Measurements from ENCODE around the gene SPI1. TPM values are rescaled to one million over a fixed set of nuclear protein-coding genes. Genes with fewer than 3 reads are reported as not detected.

SPI1 gene
- total RNA-seq, 1 donor from 2014 or later = not detected

DNA sequence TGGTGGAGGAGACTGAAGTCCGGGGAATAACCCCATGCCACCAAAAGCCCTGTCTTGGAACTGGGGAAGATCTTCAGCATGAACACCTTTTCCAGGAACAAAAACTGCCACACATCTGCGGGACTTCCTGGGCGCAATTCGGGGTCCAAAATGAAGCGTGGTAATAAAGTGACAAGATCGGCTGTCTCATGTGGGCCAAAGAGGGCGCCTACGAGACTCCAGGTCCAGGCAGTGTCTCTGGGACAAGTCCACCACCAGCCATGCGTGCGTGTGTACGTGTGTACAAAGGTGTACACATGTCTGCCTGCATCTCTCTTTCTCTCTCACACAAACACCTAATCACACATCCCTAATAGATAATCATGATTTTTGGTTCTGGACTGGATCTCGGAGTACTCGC lies 16.9 kb downstream of the SPI1 start:
- H3K4me3 ChIP-seq = no peak overlapping the region
- no peak overlapping the region for H3K4me3 Mint-ChIP-seq
- peaks cover 7% of the 10 kb centered on the region for H3K27me3 Mint-ChIP-seq (ENCODE audit: insufficient read depth, low read depth)
- H3K27me3 ChIP-seq = no peaks in the 10 kb centered on the region
- peaks cover 13% of the 10 kb centered on the region for H3F3A ChIP-seq (ENCODE audit: low read depth)
- no peaks in the 10 kb centered on the region for H4K20me1 ChIP-seq (ENCODE audit: low read depth)
- H3K4me2 ChIP-seq = no peak overlapping the region
- H3K36me3 Mint-ChIP-seq = no peaks in the 10 kb centered on the region
- H3K9ac ChIP-seq = no peak overlapping the region
- TF ChIP-seq EZH2 (IDR thresholded peaks at IDR 0.05) (no peak), EZH2phosphoT487 (IDR thresholded peaks at IDR 0.05) (no peak)
- TF ChIP-seq, protein P1, sequence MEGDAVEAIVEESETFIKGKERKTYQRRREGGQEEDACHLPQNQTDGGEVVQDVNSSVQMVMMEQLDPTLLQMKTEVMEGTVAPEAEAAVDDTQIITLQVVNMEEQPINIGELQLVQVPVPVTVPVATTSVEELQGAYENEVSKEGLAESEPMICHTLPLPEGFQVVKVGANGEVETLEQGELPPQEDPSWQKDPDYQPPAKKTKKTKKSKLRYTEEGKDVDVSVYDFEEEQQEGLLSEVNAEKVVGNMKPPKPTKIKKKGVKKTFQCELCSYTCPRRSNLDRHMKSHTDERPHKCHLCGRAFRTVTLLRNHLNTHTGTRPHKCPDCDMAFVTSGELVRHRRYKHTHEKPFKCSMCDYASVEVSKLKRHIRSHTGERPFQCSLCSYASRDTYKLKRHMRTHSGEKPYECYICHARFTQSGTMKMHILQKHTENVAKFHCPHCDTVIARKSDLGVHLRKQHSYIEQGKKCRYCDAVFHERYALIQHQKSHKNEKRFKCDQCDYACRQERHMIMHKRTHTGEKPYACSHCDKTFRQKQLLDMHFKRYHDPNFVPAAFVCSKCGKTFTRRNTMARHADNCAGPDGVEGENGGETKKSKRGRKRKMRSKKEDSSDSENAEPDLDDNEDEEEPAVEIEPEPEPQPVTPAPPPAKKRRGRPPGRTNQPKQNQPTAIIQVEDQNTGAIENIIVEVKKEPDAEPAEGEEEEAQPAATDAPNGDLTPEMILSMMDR (IDR thresholded peaks at IDR 0.05) = no peak
- DNase-seq (ENCODE audit: low spot score) = no peak
- no peak overlapping the region for H3K27ac Mint-ChIP-seq
- no peaks in the 10 kb centered on the region for H3K4me1 ChIP-seq
- no peaks in the 10 kb centered on the region for H3K79me2 ChIP-seq (ENCODE audit: low read depth)
- no peak overlapping the region for H3K27ac ChIP-seq
- no peaks in the 10 kb centered on the region for H3K36me3 ChIP-seq
- no peaks in the 10 kb centered on the region for H3K9me3 ChIP-seq (ENCODE audit: low read depth)
- H3K4me1 Mint-ChIP-seq = peaks cover 2% of the 10 kb centered on the region
- no peak overlapping the region for H2AFZ ChIP-seq (replicated peaks)
- no peaks in the 10 kb centered on the region for H3K9me3 Mint-ChIP-seq

DNA sequence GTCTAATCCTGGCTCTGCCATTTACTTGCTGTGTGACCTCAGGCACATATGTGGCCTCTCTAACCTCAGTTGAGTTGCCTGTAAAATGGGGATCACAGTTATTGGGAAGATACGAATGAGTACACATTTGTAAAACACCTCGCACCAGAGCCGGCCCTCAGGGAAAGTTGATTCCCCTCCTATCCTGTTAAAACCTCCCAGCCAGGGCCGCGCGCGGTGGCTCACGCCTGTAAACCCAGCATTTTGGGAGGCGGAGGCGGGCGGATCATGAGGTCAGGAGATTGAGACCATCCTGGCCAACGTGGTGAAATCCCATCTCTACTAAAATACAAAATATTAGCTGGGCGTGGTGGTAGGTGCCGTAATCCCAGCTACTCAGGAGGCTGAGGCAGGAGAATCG lies 18.0 kb downstream of the SPI1 start:
- H3K4me3 Mint-ChIP-seq = no peak overlapping the region
- Histone ChIP-seq H3K79me2 (ENCODE audit: low read depth) (no peaks in the 10 kb centered on the region), H3K9ac (no peak overlapping the region), H3K4me2 (no peak overlapping the region), H3F3A (ENCODE audit: low read depth) (peaks cover 21% of the 10 kb centered on the region), H2AFZ (replicated peaks) (no peak overlapping the region), H3K4me3 (no peak overlapping the region), H3K27me3 (no peaks in the 10 kb centered on the region), H3K9me3 (ENCODE audit: low read depth) (no peaks in the 10 kb centered on the region), H3K4me1 (no peaks in the 10 kb centered on the region), H3K36me3 (no peaks in the 10 kb centered on the region), H4K20me1 (ENCODE audit: low read depth) (no peaks in the 10 kb centered on the region), H3K27ac (no peak overlapping the region)
- TF ChIP-seq EZH2 (IDR thresholded peaks at IDR 0.05) = no peak
- TF ChIP-seq, protein P1 (IDR thresholded peaks at IDR 0.05) = no peak
- no peak for TF ChIP-seq EZH2phosphoT487 (IDR thresholded peaks at IDR 0.05)
- peaks cover 2% of the 10 kb centered on the region for H3K4me1 Mint-ChIP-seq
- H3K27ac Mint-ChIP-seq = no peak overlapping the region
- H3K36me3 Mint-ChIP-seq = no peaks in the 10 kb centered on the region
- no peak for DNase-seq (ENCODE audit: low spot score)
- H3K9me3 Mint-ChIP-seq = no peaks in the 10 kb centered on the region
- H3K27me3 Mint-ChIP-seq (ENCODE audit: insufficient read depth, low read depth) = peaks cover 2% of the 10 kb centered on the region

DNA sequence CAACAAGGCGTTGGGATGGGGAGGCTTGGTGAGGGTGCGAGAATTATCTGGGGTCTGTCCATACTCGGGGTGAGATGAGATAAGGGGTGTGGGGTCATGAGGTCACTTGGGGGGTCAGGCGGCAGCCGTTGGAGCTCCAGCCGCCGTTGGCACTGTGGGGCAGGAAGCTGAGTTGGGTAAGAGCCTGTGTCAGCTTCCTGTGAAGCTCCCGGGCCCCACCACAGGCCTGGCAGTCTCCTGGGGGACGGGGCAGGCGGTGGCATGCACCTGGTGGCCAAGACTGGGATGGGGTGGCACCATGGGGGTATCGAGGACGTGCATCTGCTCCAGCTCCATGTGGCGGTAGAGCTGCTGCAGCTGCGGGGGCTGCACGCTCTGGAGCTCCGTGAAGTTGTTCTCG lies 18.8 kb downstream of the SPI1 start:
- TF ChIP-seq, protein P1 (IDR thresholded peaks at IDR 0.05) = no peak
- H3K27ac ChIP-seq = no peak overlapping the region
- H2AFZ ChIP-seq (replicated peaks) = no peak overlapping the region
- peaks cover 2% of the 10 kb centered on the region for H3K4me1 ChIP-seq
- no peaks in the 10 kb centered on the region for H3K79me2 ChIP-seq (ENCODE audit: low read depth)
- no peaks in the 10 kb centered on the region for H3K9me3 ChIP-seq (ENCODE audit: low read depth)
- Mint-ChIP-seq H3K9me3 (no peaks in the 10 kb centered on the region), H3K27me3 (ENCODE audit: insufficient read depth, low read depth) (peaks cover 2% of the 10 kb centered on the region), H3K36me3 (no peaks in the 10 kb centered on the region), H3K4me1 (peaks cover 3% of the 10 kb centered on the region), H3K4me3 (no peak overlapping the region), H3K27ac (peak overlapping the region; percentile 73)
- peaks cover 21% of the 10 kb centered on the region for H3F3A ChIP-seq (ENCODE audit: low read depth)
- DNase-seq (ENCODE audit: low spot score) = no peak
- H3K9ac ChIP-seq = no peak overlapping the region
- no peak overlapping the region for H3K4me3 ChIP-seq
- H4K20me1 ChIP-seq (ENCODE audit: low read depth) = no peaks in the 10 kb centered on the region
- no peaks in the 10 kb centered on the region for H3K27me3 ChIP-seq
- H3K4me2 ChIP-seq = no peak overlapping the region
- no peaks in the 10 kb centered on the region for H3K36me3 ChIP-seq

DNA sequence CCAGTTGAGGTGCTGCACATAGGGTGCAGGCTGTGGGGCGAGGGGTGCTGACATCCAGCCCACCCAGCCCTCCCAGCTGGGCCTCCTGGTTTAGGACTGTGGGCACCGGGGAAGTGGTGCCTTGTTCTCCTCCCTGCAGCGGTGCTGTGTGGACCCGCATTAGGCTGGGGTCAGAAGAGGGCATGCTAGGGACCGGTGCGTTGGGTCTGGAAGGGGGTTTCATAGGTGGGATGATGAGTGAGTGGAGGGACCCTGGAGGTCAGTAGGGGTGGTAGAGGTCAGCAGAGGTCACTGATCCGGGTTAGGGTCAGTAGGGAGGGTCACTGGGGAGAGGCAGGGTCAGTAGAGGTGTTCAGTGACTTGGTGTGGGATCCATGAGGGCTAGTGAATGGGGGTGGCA lies 19.2 kb downstream of the SPI1 start:
- peak overlapping the region; percentile 73 for H3K27ac Mint-ChIP-seq

More for the DNA sequence above, 19.2 kb downstream of the SPI1 start:
- H3K9me3 ChIP-seq (ENCODE audit: low read depth) = no peaks in the 10 kb centered on the region
- no peaks in the 10 kb centered on the region for H3K27me3 ChIP-seq
- no peak overlapping the region for H3K27ac ChIP-seq
- H3F3A ChIP-seq (ENCODE audit: low read depth) = peaks cover 25% of the 10 kb centered on the region
- no peak overlapping the region for H3K4me2 ChIP-seq
- Mint-ChIP-seq H3K4me3 (no peak overlapping the region), H3K4me1 (peaks cover 3% of the 10 kb centered on the region), H3K27me3 (ENCODE audit: insufficient read depth, low read depth) (peaks cover 2% of the 10 kb centered on the region), H3K36me3 (no peaks in the 10 kb centered on the region), H3K9me3 (no peaks in the 10 kb centered on the region)
- DNase-seq (ENCODE audit: low spot score) = no peak
- no peak overlapping the region for H2AFZ ChIP-seq (replicated peaks)
- peaks cover 3% of the 10 kb centered on the region for H3K4me1 ChIP-seq
- H3K4me3 ChIP-seq = no peak overlapping the region
- H4K20me1 ChIP-seq (ENCODE audit: low read depth) = no peaks in the 10 kb centered on the region
- H3K9ac ChIP-seq = no peak overlapping the region
- no peaks in the 10 kb centered on the region for H3K36me3 ChIP-seq
- no peaks in the 10 kb centered on the region for H3K79me2 ChIP-seq (ENCODE audit: low read depth)
- no peak for TF ChIP-seq EZH2 (IDR thresholded peaks at IDR 0.05)
- TF ChIP-seq, protein P1 (IDR thresholded peaks at IDR 0.05) = no peak
- TF ChIP-seq EZH2phosphoT487 (IDR thresholded peaks at IDR 0.05) = no peak

Data from neural progenitor cell (in vitro differentiated cells).